Measurements from ENCODE around the gene PDE4B. TPM values are rescaled to one million over a fixed set of nuclear protein-coding genes. Genes with fewer than 3 reads are reported as not detected.

PDE4B gene
- polyA plus RNA-seq, 2 of the 4 experiments (the other 2 are of a cell fraction), result 20.2 to 56.8 TPM

GRCh38 chr1:66271216-66271903 lies 478.7 kb downstream of the PDE4B start (continued):
- TF ChIP-seq FOXS1 (CRISPR knock-in tag; IDR thresholded peaks at IDR 0.05) (peak; percentile 58; the same call in 1 of the 2 replicates), KDM5A (IDR thresholded peaks at IDR 0.05) (no peak)

GRCh38 chr1:66271904-66272254 lies 479.2 kb downstream of the PDE4B start:
- Histone ChIP-seq H3K27ac (peak overlapping the region; percentile 96 to 98), H3K4me3 (no peak overlapping the region), H3K9me3 (no peaks in the 10 kb centered on the region), H3K4me1 (peaks cover 74% of the 10 kb centered on the region), H3K4me2 (peak overlapping the region; percentile 68)
- peak; percentile 82 to 94 for ATAC-seq
- FAIRE-seq, result no peak
- ChIA-PET CTCF (interaction anchor here (1.3 to 3.6 kb wide), 6 partner anchors 10 to 175 kb away, joined by 3 to 12 read pairs (median 4); no protein-coding TSS in a partner anchor), POLR2A (interaction anchor here (1.3 to 1.9 kb wide), 3 partner anchors 10 to 60 kb away, joined by 3 to 27 read pairs (median 4); no protein-coding TSS in a partner anchor)
- DNase-seq (ENCODE audit: low read depth in 1 of 2, low spot score in 1 of 2), result peak; percentile 25 to 81
- TF ChIP-seq ATOH8 (CRISPR knock-in tag; IDR thresholded peaks at IDR 0.05; ENCODE audit: low read depth), result peak; percentile 93; the same call in 1 of the 2 replicates
- no peak for TF ChIP-seq MAZ (IDR thresholded peaks at IDR 0.05; ENCODE audit: borderline replicate concordance, low read depth, low read length)
- peak; percentile 84 for TF ChIP-seq ZNF302 (CRISPR knock-in tag; IDR thresholded peaks at IDR 0.05)
- TF ChIP-seq, protein P1, sequence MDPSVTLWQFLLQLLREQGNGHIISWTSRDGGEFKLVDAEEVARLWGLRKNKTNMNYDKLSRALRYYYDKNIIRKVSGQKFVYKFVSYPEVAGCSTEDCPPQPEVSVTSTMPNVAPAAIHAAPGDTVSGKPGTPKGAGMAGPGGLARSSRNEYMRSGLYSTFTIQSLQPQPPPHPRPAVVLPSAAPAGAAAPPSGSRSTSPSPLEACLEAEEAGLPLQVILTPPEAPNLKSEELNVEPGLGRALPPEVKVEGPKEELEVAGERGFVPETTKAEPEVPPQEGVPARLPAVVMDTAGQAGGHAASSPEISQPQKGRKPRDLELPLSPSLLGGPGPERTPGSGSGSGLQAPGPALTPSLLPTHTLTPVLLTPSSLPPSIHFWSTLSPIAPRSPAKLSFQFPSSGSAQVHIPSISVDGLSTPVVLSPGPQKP (IDR thresholded peaks at IDR 0.05; ENCODE audit: low read depth, low read length), result no peak
- no peak for TF ChIP-seq FOSL2 (IDR thresholded peaks at IDR 0.05)
- peak; percentile 40; the same call in 1 of the 2 replicates for TF ChIP-seq FOSL2 (CRISPR knock-in tag; IDR thresholded peaks at IDR 0.05)
- peak; percentile 33 for TF ChIP-seq POLR2A (IDR thresholded peaks at IDR 0.05; ENCODE audit: low read length)
- no peak for TF ChIP-seq NFE2L2 (conservative IDR thresholded peaks at IDR 0.05; ENCODE audit: low read length)
- TF ChIP-seq HOXB13 (CRISPR knock-in tag; IDR thresholded peaks at IDR 0.05; ENCODE audit: low read depth), result peak; percentile 96
- peak; percentile 50; the same call in 1 of the 2 replicates for TF ChIP-seq NPAS2 (CRISPR knock-in tag; IDR thresholded peaks at IDR 0.05; ENCODE audit: borderline replicate concordance)
- no peak for TF ChIP-seq TFCP2L1 (CRISPR knock-in tag; IDR thresholded peaks at IDR 0.05)
- TF ChIP-seq HOXA7 (CRISPR knock-in tag; IDR thresholded peaks at IDR 0.05), result no peak
- TF ChIP-seq FOXS1 (CRISPR knock-in tag; IDR thresholded peaks at IDR 0.05), result peak; percentile 76; the same call in 1 of the 2 replicates
- no peak for TF ChIP-seq HMGXB4 (CRISPR knock-in tag; IDR thresholded peaks at IDR 0.05; ENCODE audit: borderline replicate concordance)
- no peak for TF ChIP-seq ZFP36 (IDR thresholded peaks at IDR 0.05; ENCODE audit: borderline replicate concordance, partially characterized antibody)
- TF ChIP-seq HEYL (CRISPR knock-in tag; IDR thresholded peaks at IDR 0.05), result peak; percentile 73; the same call in 1 of the 2 replicates
- peak; percentile 94 for TF ChIP-seq EHF (CRISPR knock-in tag; IDR thresholded peaks at IDR 0.05)
- TF ChIP-seq CEBPB (IDR thresholded peaks at IDR 0.05), result no peak
- no peak for TF ChIP-seq JUN (IDR thresholded peaks at IDR 0.05)
- TF ChIP-seq ZSCAN20 (CRISPR knock-in tag; IDR thresholded peaks at IDR 0.05), result peak; percentile 87
- TF ChIP-seq, protein P2, sequence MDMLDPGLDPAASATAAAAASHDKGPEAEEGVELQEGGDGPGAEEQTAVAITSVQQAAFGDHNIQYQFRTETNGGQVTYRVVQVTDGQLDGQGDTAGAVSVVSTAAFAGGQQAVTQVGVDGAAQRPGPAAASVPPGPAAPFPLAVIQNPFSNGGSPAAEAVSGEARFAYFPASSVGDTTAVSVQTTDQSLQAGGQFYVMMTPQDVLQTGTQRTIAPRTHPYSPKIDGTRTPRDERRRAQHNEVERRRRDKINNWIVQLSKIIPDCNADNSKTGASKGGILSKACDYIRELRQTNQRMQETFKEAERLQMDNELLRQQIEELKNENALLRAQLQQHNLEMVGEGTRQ (IDR thresholded peaks at IDR 0.05), result peak; percentile 46; the same call in 1 of the 2 replicates
- peak; percentile 85 for TF ChIP-seq E2F6 (IDR thresholded peaks at IDR 0.05; ENCODE audit: borderline replicate concordance, low read depth)
- TF ChIP-seq SMC3 (IDR thresholded peaks at IDR 0.05), result no peak
- peak; percentile 96 for TF ChIP-seq MAX (IDR thresholded peaks at IDR 0.05)
- TF ChIP-seq TP53 (CRISPR knock-in tag; IDR thresholded peaks at IDR 0.05), result peak; percentile 71; the same call in 1 of the 2 replicates
- no peak for TF ChIP-seq CHD2 (IDR thresholded peaks at IDR 0.05; ENCODE audit: low read length, partially characterized antibody)
- TF ChIP-seq HOXB5 (CRISPR knock-in tag; IDR thresholded peaks at IDR 0.05), result peak; percentile 74; the same call in 1 of the 2 replicates
- WGBS (ENCODE audit: missing lambda C conversion rate), result 0% methylated on average over 4 of the region's 5 CpGs

Measured in A549 (cell line).